ENCODE results near the gene TTLL10.

TTLL10 gene

GRCh38 chr1:1160281-1160930 lies 13.3 kb upstream of the TTLL10 start:
- DNase-seq (ENCODE audit: low read depth): no peak

- no peak for DNase-seq (ENCODE audit: low read depth)
These were observed 12.5 kb upstream of the TTLL10 start for GRCh38 chr1:1161078-1161682.

GRCh38 chr1:1161683-1162079 lies 12.0 kb upstream of the TTLL10 start:
- no peak for DNase-seq (ENCODE audit: low read depth)

GRCh38 chr1:1162597-1163537 lies 10.8 kb upstream of the TTLL10 start:
- DNase-seq (ENCODE audit: low read depth): no peak

- no peak for DNase-seq (ENCODE audit: low read depth)
These were observed 10.1 kb upstream of the TTLL10 start for GRCh38 chr1:1163538-1164070.

- DNase-seq (ENCODE audit: low read depth): no peak
These were observed 9.3 kb upstream of the TTLL10 start for GRCh38 chr1:1164361-1164700.

GRCh38 chr1:1164701-1165451 lies 8.8 kb upstream of the TTLL10 start:
- DNase-seq (ENCODE audit: low read depth): no peak

GRCh38 chr1:1165485-1165884 lies 8.2 kb upstream of the TTLL10 start:
- no peak for DNase-seq (ENCODE audit: low read depth)

- no peak for DNase-seq (ENCODE audit: low read depth)
These were observed 7.7 kb upstream of the TTLL10 start for GRCh38 chr1:1165900-1166421.

- DNase-seq (ENCODE audit: low read depth): no peak
These were observed 6.9 kb upstream of the TTLL10 start for GRCh38 chr1:1166642-1167397.

- DNase-seq (ENCODE audit: low read depth): no peak
These were observed 6.3 kb upstream of the TTLL10 start for GRCh38 chr1:1167398-1167821.

GRCh38 chr1:1167841-1168450 lies 5.7 kb upstream of the TTLL10 start:
- no peak for DNase-seq (ENCODE audit: low read depth)

GRCh38 chr1:1168451-1169411 lies 4.9 kb upstream of the TTLL10 start:
- DNase-seq (ENCODE audit: low read depth): no peak

GRCh38 chr1:1169429-1170214 lies 4.1 kb upstream of the TTLL10 start:
- DNase-seq (ENCODE audit: low read depth): no peak

GRCh38 chr1:1170215-1171091 lies 3.2 kb upstream of the TTLL10 start:
- no peak for DNase-seq (ENCODE audit: low read depth)

GRCh38 chr1:1171161-1171545 lies 2.5 kb upstream of the TTLL10 start:
- DNase-seq (ENCODE audit: low read depth): no peak

GRCh38 chr1:1171546-1172340 lies 1.9 kb upstream of the TTLL10 start:
- no peak for DNase-seq (ENCODE audit: low read depth)
